Measurements from ENCODE around the gene PLIN1.

DNA sequence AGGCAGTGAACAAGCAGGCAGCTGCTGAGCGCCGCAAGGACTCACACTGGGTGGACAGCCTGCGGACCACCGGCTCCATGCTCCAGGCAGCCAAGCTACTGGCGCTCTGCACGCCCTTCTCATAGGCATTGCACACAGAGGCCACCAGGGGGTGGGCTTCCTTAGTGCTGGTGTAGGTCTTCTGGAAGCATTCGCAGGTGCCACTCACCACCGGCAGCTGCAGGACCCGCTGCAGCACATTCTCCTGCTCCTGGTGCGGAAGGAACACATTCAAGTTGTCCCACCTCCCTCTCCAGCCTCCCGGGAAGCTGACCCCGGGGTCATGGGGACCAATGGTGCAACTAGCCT is 6.0 kb downstream of the PLIN1 start:
- TF ChIP-seq EZH2 (IDR thresholded peaks at IDR 0.05; ENCODE audit: borderline replicate concordance, low read depth, low read length, poor library complexity, severe bottlenecking) = no peak
- TF ChIP-seq, protein P1, sequence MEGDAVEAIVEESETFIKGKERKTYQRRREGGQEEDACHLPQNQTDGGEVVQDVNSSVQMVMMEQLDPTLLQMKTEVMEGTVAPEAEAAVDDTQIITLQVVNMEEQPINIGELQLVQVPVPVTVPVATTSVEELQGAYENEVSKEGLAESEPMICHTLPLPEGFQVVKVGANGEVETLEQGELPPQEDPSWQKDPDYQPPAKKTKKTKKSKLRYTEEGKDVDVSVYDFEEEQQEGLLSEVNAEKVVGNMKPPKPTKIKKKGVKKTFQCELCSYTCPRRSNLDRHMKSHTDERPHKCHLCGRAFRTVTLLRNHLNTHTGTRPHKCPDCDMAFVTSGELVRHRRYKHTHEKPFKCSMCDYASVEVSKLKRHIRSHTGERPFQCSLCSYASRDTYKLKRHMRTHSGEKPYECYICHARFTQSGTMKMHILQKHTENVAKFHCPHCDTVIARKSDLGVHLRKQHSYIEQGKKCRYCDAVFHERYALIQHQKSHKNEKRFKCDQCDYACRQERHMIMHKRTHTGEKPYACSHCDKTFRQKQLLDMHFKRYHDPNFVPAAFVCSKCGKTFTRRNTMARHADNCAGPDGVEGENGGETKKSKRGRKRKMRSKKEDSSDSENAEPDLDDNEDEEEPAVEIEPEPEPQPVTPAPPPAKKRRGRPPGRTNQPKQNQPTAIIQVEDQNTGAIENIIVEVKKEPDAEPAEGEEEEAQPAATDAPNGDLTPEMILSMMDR (conservative IDR thresholded peaks at IDR 0.05; ENCODE audit: low read depth, low read length) = peak; percentile 76
